GM18517 (cell line): ENCODE data around the gene FALEC.

Source experiments
- ATAC-seq: cut with Tn5 transposase; IDR thresholded peaks from one replicate; pipeline ENCODE4 v1.9.1; 2021; ENCODE audit warnings: mild to moderate bottlenecking, moderate library complexity; ENCODE audit not compliant: unreplicated experiment

Gene FALEC

DNA sequence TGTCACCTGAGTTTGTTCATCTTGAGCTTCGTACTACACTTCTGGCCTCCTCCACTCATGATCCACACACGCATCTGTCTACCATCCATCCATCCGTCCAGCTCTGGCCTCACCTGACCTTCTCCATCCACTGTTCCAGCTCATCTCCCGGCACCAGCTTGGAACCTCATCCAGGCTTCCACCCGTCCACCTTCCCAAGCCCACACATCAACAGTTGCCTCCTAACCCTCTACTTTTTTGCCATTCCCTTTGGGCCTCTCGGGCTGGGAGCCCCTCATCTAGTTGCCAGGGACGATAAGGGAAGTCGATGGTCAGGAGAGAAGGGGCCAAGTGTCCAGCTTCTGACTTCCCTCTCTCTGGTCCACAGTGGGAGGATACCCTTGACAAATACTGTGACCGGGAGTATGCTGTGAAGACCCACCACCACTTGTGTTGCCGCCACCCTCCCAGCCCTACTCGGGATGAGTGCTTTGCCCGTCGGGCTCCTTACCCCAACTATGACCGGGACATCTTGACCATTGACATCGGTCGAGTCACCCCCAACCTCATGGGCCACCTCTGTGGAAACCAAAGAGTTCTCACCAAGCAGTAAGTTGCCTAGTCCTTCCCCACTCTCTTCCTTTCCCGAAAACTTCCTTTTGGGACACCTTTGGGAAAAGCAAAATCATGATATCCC, 3.4 kb upstream of the FALEC start:
- ATAC-seq, result no peak

- no peak for ATAC-seq
These were observed 2.7 kb upstream of the FALEC start for GRCh38 chr1:150512846-150513245.

DNA sequence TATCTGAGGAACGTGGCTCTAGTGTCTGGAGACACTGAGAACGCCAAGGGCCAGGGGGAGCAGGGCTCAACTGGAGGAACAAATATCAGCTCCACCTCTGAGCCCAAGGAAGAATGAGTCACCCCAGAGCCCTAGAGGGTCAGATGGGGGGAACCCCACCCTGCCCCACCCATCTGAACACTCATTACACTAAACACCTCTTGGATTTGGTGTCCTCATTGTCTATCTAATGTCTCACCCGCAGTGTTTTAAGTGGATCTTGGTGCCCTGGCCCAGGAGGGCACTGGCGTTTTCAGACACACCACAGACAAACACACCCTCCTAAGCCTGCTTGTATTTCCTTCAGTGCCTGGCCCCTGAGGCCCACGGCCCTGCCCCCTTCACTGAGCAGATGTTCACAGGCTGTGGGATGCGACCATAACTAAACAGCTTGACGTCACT, 2.2 kb upstream of the FALEC start:
- ATAC-seq, result no peak

GRCh38 chr1:150514260-150514659, 1.3 kb upstream of the FALEC start:
- ATAC-seq, result no peak

- no peak for ATAC-seq
These were observed 632 bp upstream of the FALEC start for GRCh38 chr1:150514913-150515327.

GRCh38 chr1:150516050-150516591, 569 bp downstream of the FALEC start:
- ATAC-seq, result no peak

DNA sequence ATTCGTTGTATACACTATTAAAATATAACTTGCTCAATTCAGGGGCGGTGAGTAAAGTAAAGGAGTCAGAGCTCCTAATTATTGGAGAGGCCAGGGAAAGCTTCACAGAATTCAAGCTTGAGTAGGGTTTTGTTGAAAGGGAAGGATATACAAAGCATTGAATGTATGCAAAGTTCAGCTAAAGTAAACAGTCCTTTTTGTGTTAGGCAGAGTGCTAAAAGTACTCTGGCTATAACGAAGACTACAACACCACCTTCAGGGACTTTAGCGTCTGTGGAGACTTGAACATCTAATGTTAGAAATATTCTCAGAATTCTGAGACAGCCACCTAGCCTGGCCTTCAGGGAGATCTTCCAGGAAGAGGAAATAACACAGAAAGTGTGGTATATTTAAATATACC, 1.1 kb downstream of the FALEC start:
- ATAC-seq, result no peak

- no peak for ATAC-seq
These were observed 5.8 kb downstream of the FALEC start for GRCh38 chr1:150521196-150521968.

DNA sequence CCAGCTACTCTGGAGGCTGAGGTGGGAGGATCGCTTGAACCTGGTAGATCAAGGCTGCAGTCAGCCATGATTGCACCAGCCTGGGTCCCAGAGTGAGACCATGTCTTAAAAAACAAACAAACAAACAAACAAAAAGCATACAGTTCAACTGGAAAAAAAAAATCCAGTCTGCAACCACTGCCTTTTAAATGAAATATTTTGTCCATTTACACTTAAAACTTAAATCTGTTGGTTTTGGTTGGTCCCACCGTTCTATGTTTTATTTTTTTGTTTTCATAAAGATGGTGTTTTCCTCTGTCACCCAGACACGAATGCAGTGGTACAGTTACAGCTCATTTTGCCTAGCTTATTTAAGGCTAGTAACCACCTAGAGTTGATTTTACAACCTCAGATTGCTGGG, 9.8 kb downstream of the FALEC start:
- no peak for ATAC-seq

GRCh38 chr1:150528196-150528595, 12.6 kb downstream of the FALEC start:
- ATAC-seq, result no peak

GRCh38 chr1:150529017-150529416, 13.5 kb downstream of the FALEC start:
- no peak for ATAC-seq

GRCh38 chr1:150530491-150531159, 15.1 kb downstream of the FALEC start:
- ATAC-seq, result no peak

GRCh38 chr1:150532860-150533259, 17.3 kb downstream of the FALEC start:
- ATAC-seq, result no peak

DNA sequence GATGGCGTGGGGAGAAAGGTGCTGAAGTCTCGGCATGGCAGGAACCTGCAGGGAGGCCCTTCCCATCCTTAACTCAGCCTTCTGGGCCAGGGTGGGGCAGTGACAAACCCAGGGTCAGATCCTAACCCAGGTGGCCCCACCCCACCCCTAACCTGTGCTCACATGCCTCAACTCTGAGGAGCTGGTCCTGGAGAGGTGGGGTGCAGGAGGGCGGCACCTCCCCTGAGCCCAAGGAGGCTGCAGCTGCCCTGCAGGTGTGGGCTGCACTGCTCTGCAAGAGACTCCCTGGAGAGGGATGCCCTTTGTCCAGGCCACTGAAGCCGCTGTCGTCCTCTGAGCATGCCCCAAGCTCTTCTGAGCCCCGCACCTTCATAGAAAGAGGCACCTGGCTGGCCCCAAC, 18.4 kb downstream of the FALEC start:
- no peak for ATAC-seq

GRCh38 chr1:150535511-150536287, 20.1 kb downstream of the FALEC start:
- ATAC-seq, result no peak

GRCh38 chr1:150536836-150537731, 21.5 kb downstream of the FALEC start:
- no peak for ATAC-seq

GRCh38 chr1:150537732-150538684, 22.5 kb downstream of the FALEC start:
- ATAC-seq, result no peak

DNA sequence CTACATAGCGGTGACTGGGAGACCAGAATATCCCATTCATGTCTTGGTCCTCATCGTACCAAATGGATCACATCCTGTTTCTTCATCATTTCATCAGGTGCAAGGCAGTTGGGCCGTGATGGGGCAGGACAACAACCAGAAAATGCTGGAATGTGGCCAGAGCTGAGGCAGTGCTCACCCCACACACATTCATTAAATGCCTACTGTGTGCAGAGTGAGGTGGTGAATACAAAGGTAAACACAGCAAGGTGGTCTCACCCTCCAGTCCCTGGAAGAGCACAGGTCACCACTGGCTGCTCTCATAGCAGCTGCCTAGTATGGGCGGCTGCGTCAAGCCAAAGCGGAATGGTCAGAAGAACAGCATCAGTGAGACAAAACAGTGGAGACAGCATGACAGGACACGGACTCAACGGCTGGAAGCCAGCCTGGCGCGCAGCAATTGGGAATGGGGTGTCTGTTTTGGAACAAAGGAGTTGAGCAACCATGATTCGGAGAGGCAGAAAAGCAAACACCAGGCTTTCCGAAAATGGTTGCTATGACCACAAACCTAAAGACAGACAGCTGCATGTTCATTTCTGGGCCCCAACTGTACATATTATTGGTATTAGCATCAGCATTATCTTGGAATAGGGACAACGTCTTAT, 28.1 kb downstream of the FALEC start:
- no peak for ATAC-seq
